Stomach (tissue), 4 donors: ENCODE data around the gene RELB.

Experiments
- EP300 ChIP-seq: sonication (generic); formaldehyde crosslinking; IDR thresholded peaks from one replicate; pipeline ENCODE4 v1.6.1; 2017; ENCODE audit warnings: antibody characterized with exemption
- POLR2A ChIP-seq, 4 donors: fragments of 450-650 bp; IDR thresholded peaks; one replicate each; pipeline ENCODE4 v1.6.1; 2016; ENCODE audit warnings: antibody characterized with exemption in 4 of 4, control low read depth in 2 of 4, mild to moderate bottlenecking in 1 of 4, moderate library complexity in 1 of 4
- TF ChIP-seq, protein P1 (sequence below), 7 experiments: fragments of 450-650 bp in 4 of 7; fragments of 200-600 bp in 3 of 7; sonication (generic) in 3 of 7; IDR thresholded peaks; one replicate each; pipeline ENCODE4 v1.5.1; 2016 to 2019; ENCODE audit warnings: antibody characterized with exemption in 7 of 7, control low read depth in 2 of 7, mild to moderate bottlenecking in 1 of 7

DNA sequence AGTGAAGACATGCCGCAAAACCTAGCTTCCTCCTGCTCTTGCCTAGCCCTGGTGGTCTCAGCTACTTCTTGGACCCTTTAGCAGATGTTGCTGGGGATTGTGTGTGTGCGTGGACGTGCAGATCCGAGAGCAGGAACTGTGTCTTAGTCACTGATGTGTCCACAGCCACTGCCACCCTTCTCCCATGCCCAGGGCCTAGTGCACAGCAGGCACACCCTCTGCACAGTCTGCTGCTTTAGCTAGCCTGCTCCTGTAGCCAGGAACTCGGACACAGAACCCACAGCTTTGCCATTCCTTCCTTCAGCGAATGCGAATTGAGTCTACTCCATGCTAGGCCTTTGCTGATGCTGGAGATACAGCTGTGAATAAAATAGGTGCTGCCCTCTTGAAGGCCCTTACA lies 43.7 kb upstream of the RELB start:
- TF ChIP-seq EP300 (no peak), POLR2A (IDR thresholded peaks at IDR 0.05) (no peak)
- TF ChIP-seq, protein P1, sequence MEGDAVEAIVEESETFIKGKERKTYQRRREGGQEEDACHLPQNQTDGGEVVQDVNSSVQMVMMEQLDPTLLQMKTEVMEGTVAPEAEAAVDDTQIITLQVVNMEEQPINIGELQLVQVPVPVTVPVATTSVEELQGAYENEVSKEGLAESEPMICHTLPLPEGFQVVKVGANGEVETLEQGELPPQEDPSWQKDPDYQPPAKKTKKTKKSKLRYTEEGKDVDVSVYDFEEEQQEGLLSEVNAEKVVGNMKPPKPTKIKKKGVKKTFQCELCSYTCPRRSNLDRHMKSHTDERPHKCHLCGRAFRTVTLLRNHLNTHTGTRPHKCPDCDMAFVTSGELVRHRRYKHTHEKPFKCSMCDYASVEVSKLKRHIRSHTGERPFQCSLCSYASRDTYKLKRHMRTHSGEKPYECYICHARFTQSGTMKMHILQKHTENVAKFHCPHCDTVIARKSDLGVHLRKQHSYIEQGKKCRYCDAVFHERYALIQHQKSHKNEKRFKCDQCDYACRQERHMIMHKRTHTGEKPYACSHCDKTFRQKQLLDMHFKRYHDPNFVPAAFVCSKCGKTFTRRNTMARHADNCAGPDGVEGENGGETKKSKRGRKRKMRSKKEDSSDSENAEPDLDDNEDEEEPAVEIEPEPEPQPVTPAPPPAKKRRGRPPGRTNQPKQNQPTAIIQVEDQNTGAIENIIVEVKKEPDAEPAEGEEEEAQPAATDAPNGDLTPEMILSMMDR (IDR thresholded peaks at IDR 0.05) = no peak
